GM12891 (cell line): ENCODE results near the gene MAL.

Experiments used
- DNase-seq: peaks from one replicate; pipeline ENCODE4 v3.0.0; 2011; ENCODE audit warnings: low spot score; ENCODE audit not compliant: insufficient read length
- FAIRE-seq: peaks from 2 replicates; lab custom pipeline; 2011; peaks lifted over from hg19 to GRCh38; lab: Jason Lieb, UNC
- PAX5 ChIP-seq: IDR thresholded peaks from 2 replicates; pipeline ENCODE4 v1.6.1; 2011; ENCODE audit warnings: low read length, moderate library complexity, mild to moderate bottlenecking; ENCODE audit not compliant: insufficient read depth, severe bottlenecking
- POLR2A ChIP-seq: IDR thresholded peaks from 2 replicates; pipeline ENCODE4 v1.6.1; 2011; ENCODE audit warnings: low read depth, low read length, control low read depth
- POLR2AphosphoS5 ChIP-seq: IDR thresholded peaks from 2 replicates; pipeline ENCODE4 v1.6.1; 2011; ENCODE audit warnings: low read depth, low read length, control low read depth
- POU2F2 ChIP-seq: IDR thresholded peaks from 2 replicates; pipeline ENCODE4 v1.6.1; 2011; ENCODE audit warnings: low read depth, mild to moderate bottlenecking, control low read depth, low read length, moderate library complexity
- SPI1 ChIP-seq: IDR thresholded peaks from 2 replicates; pipeline ENCODE4 v1.6.1; 2011; ENCODE audit warnings: low read depth, low read length, control low read depth
- TAF1 ChIP-seq: IDR thresholded peaks from 2 replicates; pipeline ENCODE4 v1.6.1; 2011; ENCODE audit warnings: low read depth, low read length, control low read depth

The MAL gene

DNA sequence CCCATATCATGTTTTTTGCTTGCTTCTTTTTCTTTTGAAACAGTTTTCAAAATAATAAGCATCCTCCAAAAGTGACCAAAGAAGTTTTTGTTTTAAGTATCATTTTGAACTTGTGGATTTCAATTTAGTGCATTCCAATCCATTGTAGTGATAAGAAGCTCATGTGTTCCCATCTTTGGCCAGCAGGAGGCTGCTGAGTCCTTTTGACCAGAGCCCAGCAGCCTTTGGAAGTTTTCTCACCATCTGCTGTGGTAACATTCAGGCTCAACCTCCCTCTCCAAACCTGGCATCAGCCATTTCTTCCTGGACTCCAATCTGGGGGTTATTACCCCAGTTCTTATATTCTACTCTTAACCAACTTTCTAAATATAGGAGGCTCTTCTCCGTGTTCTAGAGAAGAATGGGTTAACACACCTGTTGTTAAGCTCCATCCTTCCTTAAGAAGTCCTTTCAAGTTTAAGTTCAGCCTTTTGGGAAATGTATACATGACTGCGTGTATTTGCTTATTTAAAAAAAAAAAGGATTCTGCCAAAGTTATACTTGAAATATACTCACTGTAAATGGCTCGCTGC lies 39.0 kb upstream of the MAL start:
- peak; percentile 32 for DNase-seq
- peak; percentile 23 for FAIRE-seq
- TF ChIP-seq POLR2AphosphoS5 = no peak

DNA sequence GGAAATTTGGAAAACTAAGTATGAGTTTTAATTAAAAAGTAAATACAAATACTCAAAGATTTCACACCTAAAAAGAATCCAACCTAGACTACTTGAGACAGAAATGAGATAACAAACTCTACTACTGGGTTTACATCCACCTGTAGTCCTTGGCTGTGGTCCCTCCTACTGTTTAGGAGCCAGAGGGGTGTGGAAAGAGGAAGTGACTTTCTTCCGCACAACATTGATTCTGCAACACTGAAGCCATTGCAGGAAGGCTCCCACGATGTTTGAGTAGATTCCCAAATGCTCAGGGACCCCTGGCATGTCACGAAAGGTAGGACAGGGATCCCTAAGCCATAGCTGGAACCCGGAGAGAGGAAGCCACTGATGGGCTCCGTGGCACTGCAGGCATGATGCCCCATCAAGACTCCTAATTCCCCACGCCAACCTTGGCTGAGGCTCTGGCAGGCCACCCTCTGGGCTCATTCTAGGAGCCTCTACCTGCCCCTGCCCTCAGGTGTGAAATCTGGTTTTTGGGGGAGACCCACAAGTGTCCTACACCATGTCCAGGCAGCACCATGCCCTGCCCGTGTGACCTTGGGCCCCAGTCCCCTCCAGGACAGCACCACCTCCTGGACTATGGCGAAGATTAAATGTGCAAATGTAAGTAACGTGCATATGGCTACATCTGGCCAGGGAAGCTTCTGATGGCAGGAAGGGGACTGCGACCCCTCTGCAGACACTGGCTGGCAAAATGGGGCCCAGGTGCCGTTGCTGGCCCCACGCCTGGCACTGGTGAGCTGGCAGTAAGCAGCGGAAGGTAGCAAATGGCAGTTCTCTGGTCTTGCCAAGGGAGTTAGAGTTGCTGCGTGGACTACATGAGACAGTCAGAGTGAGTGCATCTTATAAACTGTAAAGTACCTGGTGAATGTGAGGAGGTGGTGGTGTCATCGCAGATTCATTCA lies 38.2 kb upstream of the MAL start:
- FAIRE-seq (no peak), DNase-seq (no peak)
- TF ChIP-seq POLR2A (no peak), PAX5 (no peak), TAF1 (no peak), POLR2AphosphoS5 (no peak), SPI1 (peak; percentile 61; the same call in 1 of the 2 replicates), POU2F2 (no peak)

DNA sequence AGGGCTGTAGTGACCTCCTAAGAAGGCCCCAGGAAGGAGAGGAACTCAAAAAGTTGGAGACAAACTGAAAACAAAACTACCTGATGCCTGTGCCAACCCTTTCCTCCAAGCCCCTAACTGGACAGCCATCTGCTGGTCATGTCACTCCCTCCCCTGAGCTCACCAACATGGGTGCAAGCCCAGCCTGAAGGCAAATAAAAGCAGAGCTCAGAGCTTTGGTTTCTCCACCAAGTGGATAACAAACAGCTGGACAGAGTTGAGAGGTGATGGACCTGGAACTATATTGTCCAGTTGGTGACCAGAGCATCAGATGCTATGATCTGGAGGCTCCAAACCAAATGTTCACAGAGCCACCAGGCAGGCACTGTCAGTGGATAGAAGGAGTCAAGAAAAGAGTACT lies 34.6 kb upstream of the MAL start:
- DNase-seq (no peak), FAIRE-seq (no peak)
- TF ChIP-seq SPI1 (no peak), TAF1 (no peak), POU2F2 (no peak), POLR2AphosphoS5 (no peak), POLR2A (no peak), PAX5 (no peak)

DNA sequence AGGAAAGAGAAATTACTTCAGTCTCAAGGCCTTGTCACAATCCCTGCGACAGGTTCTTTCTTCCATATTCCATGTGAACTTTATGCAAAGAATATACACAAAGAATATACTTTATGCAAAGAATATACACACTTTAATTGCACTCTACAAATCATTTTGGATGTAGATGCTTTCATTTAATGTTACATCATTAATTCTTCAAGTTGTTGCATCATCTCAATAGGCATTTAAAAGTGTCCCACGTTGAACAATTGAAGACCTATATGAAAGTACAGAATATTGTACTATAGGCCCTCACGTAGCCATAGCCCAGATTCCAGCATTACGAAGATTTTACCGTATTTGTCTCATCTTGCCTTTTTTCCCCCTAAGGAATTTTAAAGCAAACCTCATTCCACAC lies 33.1 kb upstream of the MAL start:
- DNase-seq = no peak
- no peak for TF ChIP-seq SPI1
- no peak for TF ChIP-seq PAX5
- TF ChIP-seq POU2F2 = no peak
- TF ChIP-seq POLR2AphosphoS5 = no peak
- TF ChIP-seq TAF1 = no peak
- TF ChIP-seq POLR2A = no peak
- FAIRE-seq = no peak

DNA sequence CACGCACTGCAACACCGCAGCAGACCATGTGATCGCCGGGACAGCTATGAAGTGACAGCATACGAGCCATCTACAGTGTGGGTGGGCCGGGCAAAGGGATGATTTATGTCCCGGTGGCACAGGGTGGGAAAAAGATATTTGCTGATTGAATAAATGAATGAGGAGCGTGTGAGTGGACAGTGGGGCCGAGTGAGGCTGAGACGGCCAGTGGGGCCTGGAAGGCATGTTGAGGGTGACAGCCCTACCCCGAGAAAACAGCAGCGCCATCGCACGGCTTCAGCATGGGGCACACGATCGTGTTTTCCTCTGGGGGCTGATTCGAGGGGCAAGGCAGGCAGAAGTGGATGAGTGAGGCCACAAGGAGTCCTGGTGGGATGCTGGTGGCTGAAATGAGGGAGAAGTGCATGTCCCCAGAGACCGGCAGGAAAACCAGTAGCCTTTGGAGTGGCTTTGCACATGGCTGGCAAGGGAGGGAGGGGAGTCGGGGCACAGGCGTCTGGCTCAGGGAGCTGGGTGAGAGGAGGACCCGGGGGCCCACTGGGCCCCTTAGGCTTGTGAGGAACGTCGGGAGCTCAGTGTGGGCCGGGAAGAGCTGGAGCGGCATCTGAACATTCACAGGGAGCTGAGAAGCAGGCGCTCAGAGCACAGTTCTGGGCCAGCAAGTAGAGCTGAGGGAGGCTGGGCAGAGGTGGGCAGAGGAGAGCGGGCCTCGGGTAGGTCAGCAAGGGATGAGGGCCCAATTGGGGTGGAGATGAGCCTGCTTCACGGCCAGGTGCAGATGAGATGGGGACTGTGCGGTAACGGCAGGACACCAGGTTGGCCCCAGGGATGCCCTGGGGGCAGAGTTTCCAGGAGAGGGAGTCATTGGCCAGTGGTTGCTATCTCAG lies 32.1 kb upstream of the MAL start:
- no peak for FAIRE-seq
- no peak for DNase-seq
- no peak for TF ChIP-seq POU2F2
- no peak for TF ChIP-seq TAF1
- no peak for TF ChIP-seq PAX5
- no peak for TF ChIP-seq POLR2A
- no peak for TF ChIP-seq SPI1
- no peak for TF ChIP-seq POLR2AphosphoS5

DNA sequence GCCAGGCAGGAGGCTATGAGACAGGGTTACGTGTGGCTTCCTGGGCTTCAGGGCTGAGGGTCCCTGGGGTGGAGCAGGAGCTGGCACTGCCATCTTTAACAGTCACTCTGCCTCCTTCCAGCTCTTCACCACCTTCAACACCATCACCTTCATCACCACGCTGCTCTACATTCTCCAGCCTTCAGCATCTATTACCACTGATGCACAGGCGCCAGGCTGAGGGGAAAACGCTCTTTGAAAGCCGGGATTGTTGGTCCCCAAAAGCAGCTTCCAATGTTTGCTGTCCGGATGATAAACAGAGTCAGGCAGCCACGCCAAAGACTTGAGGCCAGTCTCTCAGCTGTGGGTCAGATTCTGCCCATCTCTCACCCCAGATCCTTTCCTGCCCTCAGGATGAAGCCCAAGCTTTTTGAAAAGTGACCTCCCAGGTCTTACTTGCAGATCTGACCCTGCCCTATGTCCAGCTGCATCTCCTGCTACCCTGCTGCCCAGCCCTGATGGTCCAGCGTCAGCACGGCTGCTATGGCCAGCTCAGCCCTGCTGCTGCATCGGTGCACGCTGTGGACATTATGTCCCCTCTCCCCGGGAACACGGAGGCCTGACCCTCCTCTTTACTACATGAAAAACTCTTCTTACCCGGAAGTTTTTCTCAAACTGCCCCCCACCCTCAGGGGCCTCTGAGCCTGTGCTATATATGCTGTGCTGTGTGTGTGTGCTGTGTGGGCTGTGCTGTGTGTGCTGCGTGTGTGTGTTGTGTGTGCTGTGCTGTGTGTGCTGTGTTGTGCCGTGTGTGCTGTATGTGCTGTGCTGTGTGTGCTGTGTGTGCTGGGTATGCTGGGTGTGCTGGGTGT lies 31.2 kb upstream of the MAL start:
- FAIRE-seq = no peak
- DNase-seq = no peak
- TF ChIP-seq POU2F2 = no peak
- TF ChIP-seq POLR2A = no peak
- no peak for TF ChIP-seq PAX5
- no peak for TF ChIP-seq POLR2AphosphoS5
- TF ChIP-seq SPI1 = no peak
- TF ChIP-seq TAF1 = no peak

DNA sequence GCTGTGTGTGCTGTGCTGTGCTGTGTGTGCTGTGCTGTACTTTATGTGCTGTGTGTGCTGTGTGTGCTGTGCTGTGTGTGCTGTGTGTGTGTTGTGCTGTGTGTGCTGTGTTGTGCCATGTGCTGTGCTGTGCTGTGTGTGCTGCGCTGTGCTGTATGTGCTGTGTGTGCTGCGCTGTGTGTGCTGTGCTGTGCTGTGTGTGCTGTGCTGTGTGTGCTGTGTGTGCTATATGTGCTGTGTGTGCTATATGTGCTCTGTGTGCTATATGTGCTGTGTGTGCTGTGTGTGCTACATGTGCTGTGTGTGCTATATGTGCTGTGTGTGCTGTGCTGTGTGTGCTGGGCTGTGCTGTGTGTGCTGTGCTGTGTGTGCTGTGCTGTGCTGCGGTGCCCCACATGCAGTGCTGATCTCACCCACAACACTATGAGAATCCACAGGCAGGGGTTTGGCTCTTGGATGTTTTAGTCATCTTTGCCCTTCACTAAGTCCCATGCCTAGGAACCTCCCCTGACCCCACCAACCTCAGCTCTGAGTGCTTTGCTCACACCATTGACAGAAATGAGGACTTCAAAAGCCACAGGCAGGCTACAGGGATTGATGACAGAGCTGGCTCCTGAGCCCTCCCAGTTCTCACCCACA lies 30.5 kb upstream of the MAL start:
- TF ChIP-seq PAX5 (no peak), POLR2A (no peak), POU2F2 (no peak), POLR2AphosphoS5 (no peak), SPI1 (no peak), TAF1 (no peak)
- no peak for FAIRE-seq

DNA sequence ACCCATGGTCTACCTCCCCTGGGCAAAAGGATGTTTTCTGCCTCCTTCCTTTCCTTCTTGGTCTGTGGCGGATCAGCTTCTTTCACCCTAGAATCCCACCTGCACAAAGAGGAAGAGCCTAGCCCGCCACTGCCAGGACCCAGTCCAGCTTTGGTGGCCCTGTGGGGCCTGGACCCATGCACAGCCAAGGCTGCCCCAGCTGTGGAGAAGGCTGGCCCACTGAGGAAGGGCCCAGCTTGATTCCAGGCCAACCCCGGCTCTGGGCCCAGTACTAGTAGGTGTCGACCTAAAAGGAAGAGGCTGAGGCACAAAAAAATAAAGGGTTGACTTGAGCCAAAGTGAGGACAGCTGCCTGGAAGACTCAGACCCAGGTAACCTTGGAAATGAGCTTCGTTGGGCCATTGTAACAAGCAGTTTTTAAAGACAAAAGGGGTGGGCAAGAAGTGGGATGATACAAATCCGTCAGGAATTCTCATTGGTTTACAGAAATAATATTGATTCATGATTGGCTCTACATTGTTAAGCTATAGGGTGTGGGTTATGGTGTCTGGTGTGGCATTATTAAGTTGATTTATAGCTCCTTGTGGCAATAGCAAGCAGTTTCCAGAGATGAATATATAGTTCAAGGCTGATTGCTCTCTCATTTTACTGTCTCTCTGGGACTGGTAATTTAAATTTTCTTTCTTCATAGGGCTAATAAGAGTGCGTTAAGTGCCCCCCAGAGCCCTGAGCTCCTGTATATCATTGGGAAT lies 29.8 kb upstream of the MAL start:
- FAIRE-seq (no peak), DNase-seq (no peak)
- TF ChIP-seq POLR2A = no peak
- no peak for TF ChIP-seq PAX5
- TF ChIP-seq SPI1 = no peak
- TF ChIP-seq POLR2AphosphoS5 = no peak

More for the DNA sequence above, 30.5 kb upstream of the MAL start:
- DNase-seq = no peak
